K562 (cell line): ENCODE results near the gene SELENOM.

Experiments used
- ADNP ChIP-seq: fragments of 200-800 bp; sonication (Bioruptor generic); IDR thresholded peaks from 2 replicates; pipeline ENCODE4 v1.6.1; 2016; ENCODE audit warnings: missing genetic modification characterization, missing compliant biosample characterization
- CHD2 ChIP-seq: IDR thresholded peaks from 2 replicates; pipeline ENCODE4 v1.6.1; 2011; ENCODE audit warnings: low read depth, low read length
- KAT7 ChIP-seq: sonication (generic); formaldehyde crosslinking; IDR thresholded peaks from 2 replicates; pipeline ENCODE4 v1.8.0; 2022; ENCODE audit warnings: missing genetic modification reagents, mild to moderate bottlenecking, borderline replicate concordance
- POLR2G ChIP-seq: fragments of 200-400 bp; formaldehyde crosslinking; IDR thresholded peaks from 2 replicates; pipeline ENCODE4 v1.6.1; 2017; ENCODE audit warnings: low read depth, mild to moderate bottlenecking, antibody characterized with exemption, low read length, moderate library complexity
- PTRF ChIP-seq: fragments of 450-650 bp; IDR thresholded peaks from 2 replicates; pipeline ENCODE4 v1.6.1; 2016; ENCODE audit warnings: mild to moderate bottlenecking, missing genetic modification characterization, missing compliant biosample characterization
- ZNF23 ChIP-seq: fragments of 250-450 bp; sonication (Bioruptor Pico); IDR thresholded peaks from 2 replicates; pipeline ENCODE4 v1.4.0; 2020; ENCODE audit warnings: mild to moderate bottlenecking

GRCh38 chr22:31081963-31082605 is 25.3 kb downstream of the SELENOM start:
- TF ChIP-seq ZNF23 (CRISPR knock-in tag) (no peak), POLR2G (no peak), ADNP (tag) (no peak), KAT7 (CRISPR knock-in tag) (no peak), PTRF (no peak), CHD2 (no peak)
